Hepatocyte (in vitro differentiated cells): Measurements from ENCODE around the gene AGAP1. TPM values are rescaled to one million over a fixed set of nuclear protein-coding genes. Genes with fewer than 3 reads are reported as not detected.

Source experiments
- DNase-seq: peaks from one replicate; pipeline ENCODE4 v3.0.0-alpha.2; 2016; ENCODE audit warnings: low spot score
- H2AFZ ChIP-seq: fragments of 200-600 bp; sonication (generic); 2 replicates; pipeline ENCODE4 v1.6.0; 2016; ENCODE audit warnings: antibody characterized with exemption, mild to moderate bottlenecking
- H3K27ac ChIP-seq: fragments of 200-600 bp; sonication (generic); 2 replicates; pipeline ENCODE4 v1.5.1; 2016; ENCODE audit warnings: mild to moderate bottlenecking
- H3K27me3 ChIP-seq: fragments of 200-600 bp; sonication (generic); 2 replicates; pipeline ENCODE4 v1.6.1; 2016
- H3K36me3 ChIP-seq: fragments of 200-600 bp; sonication (generic); replicated peaks from 2 replicates; pipeline ENCODE4 v1.5.1; 2016; ENCODE audit warnings: low read depth; ENCODE audit not compliant: insufficient read depth
- H3K4me1 ChIP-seq: fragments of 200-600 bp; sonication (generic); 2 replicates; pipeline ENCODE4 v1.5.1; 2016; ENCODE audit warnings: mild to moderate bottlenecking, moderate library complexity; ENCODE audit not compliant: insufficient read depth
- H3K4me2 ChIP-seq: fragments of 200-600 bp; sonication (generic); 2 replicates; pipeline ENCODE4 v1.6.0; 2016
- H3K4me3 ChIP-seq: fragments of 200-600 bp; sonication (generic); 2 replicates; pipeline ENCODE4 v1.5.1; 2016; ENCODE audit warnings: mild to moderate bottlenecking
- H3K79me2 ChIP-seq: fragments of 200-600 bp; sonication (generic); 2 replicates; pipeline ENCODE4 v1.6.0; 2017; ENCODE audit warnings: mild to moderate bottlenecking
- H3K9me2 ChIP-seq: fragments of 200-600 bp; sonication (generic); replicated peaks from 2 replicates; pipeline ENCODE4 v1.6.0; 2017; ENCODE audit warnings: mild to moderate bottlenecking; ENCODE audit not compliant: insufficient read depth
- H3K9me3 ChIP-seq: fragments of 200-600 bp; sonication (generic); 2 replicates; pipeline ENCODE4 v1.5.1; 2016; ENCODE audit warnings: low read depth, mild to moderate bottlenecking
- H4K20me1 ChIP-seq: fragments of 200-600 bp; sonication (generic); 2 replicates; pipeline ENCODE4 v1.6.0; 2016; ENCODE audit warnings: mild to moderate bottlenecking; ENCODE audit not compliant: insufficient read depth, poor library complexity, severe bottlenecking
- CTCF ChIP-seq: fragments of 200-600 bp; sonication (generic); IDR thresholded peaks from 2 replicates; pipeline ENCODE4 v1.5.1; 2016; ENCODE audit warnings: antibody characterized with exemption, mild to moderate bottlenecking; ENCODE audit not compliant: poor library complexity
- EZH2 ChIP-seq: fragments of 200-600 bp; sonication (generic); IDR thresholded peaks from 2 replicates; pipeline ENCODE4 v1.6.1; 2016; ENCODE audit warnings: antibody characterized with exemption, mild to moderate bottlenecking, borderline replicate concordance
- EZH2phosphoT487 ChIP-seq: fragments of 200-600 bp; sonication (generic); IDR thresholded peaks from one replicate; pipeline ENCODE4 v1.6.1; 2018; ENCODE audit warnings: antibody characterized with exemption, mild to moderate bottlenecking, low read depth, moderate library complexity; ENCODE audit not compliant: unreplicated experiment, severe bottlenecking
- WGBS: methylation state at CpG from one replicate; pipeline ENCODE4 v1.1.6; 2016; ENCODE audit warnings: low lambda C conversion rate; ENCODE audit errors: missing lambda C conversion rate; 5-methylcytosine and 5-hydroxymethylcytosine counted together
- polyA plus RNA-seq: library from polyadenylated mRNA; unstranded; fragments of >200 nt; fragmentation: Nextera tagmentation; extraction: Ambion mirVana; gene quantifications from 2 replicates; pipeline ENCODE4 v1.2.1, GENCODE V29; 2016
- total RNA-seq: library from RNA; depleted of rRNA; stranded (reverse); fragments of >200 nt; gene quantifications from 2 replicates; pipeline ENCODE4 v1.2.3, GENCODE V29; 2014

AGAP1 gene
- total and polyA plus RNA-seq, 2 experiments from 2014 or later: 12.1 to 20.0 TPM

DNA sequence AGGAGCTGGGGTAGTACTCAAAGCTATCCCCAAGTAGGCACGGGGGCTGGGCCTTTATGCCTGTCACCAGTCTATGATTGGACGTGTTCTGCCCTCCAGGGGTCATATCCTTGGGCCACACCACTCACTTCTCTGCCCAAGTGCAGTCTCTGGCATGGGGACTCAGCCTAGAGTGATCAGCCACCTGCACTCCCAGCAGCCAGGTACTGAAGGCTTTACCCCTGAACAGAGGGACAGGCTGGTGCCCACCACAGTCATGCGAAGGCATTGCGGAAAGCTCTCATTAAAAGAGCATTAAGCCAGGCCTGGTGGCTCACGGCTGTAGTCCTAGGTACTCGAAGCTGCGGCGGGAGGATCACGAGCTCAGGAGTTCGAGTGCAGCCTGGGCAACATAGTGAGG, 199.4 kb downstream of the AGAP1 start:
- Histone ChIP-seq H3K27me3 (no peaks in the 10 kb centered on the region), H3K9me3 (no peaks in the 10 kb centered on the region), H3K4me2 (no peak overlapping the region), H4K20me1 (peaks cover 4% of the 10 kb centered on the region), H3K36me3 (no peaks in the 10 kb centered on the region), H2AFZ (no peak overlapping the region), H3K27ac (no peak overlapping the region), H3K79me2 (peaks cover 76% of the 10 kb centered on the region), H3K9me2 (no peaks in the 10 kb centered on the region), H3K4me3 (no peak overlapping the region), H3K4me1 (peaks cover 10% of the 10 kb centered on the region)
- TF ChIP-seq CTCF (no peak), EZH2phosphoT487 (no peak), EZH2 (no peak)
- WGBS: 96% methylated on average over 10 of the region's 10 CpGs
- no peak for DNase-seq

GRCh38 chr2:235694721-235695601, 201.1 kb downstream of the AGAP1 start:
- Histone ChIP-seq H4K20me1 (peaks cover 6% of the 10 kb centered on the region), H3K79me2 (peaks cover 77% of the 10 kb centered on the region), H3K9me2 (no peaks in the 10 kb centered on the region), H3K27ac (peak overlapping the region; percentile 10), H3K36me3 (no peaks in the 10 kb centered on the region), H3K4me2 (no peak overlapping the region), H3K27me3 (no peaks in the 10 kb centered on the region), H3K4me3 (no peak overlapping the region), H3K9me3 (no peaks in the 10 kb centered on the region), H3K4me1 (peaks cover 5% of the 10 kb centered on the region), H2AFZ (no peak overlapping the region)
- 65% methylated on average over 17 of the region's 17 CpGs for WGBS
- no peak for DNase-seq
- TF ChIP-seq CTCF (no peak), EZH2 (no peak)

- Histone ChIP-seq H3K27me3 (no peaks in the 10 kb centered on the region), H3K36me3 (no peaks in the 10 kb centered on the region), H3K79me2 (peaks cover 82% of the 10 kb centered on the region), H4K20me1 (peaks cover 6% of the 10 kb centered on the region), H3K4me2 (no peak overlapping the region), H3K27ac (peak overlapping the region; percentile 10), H3K4me3 (no peak overlapping the region), H2AFZ (no peak overlapping the region), H3K4me1 (peaks cover 1% of the 10 kb centered on the region), H3K9me3 (no peaks in the 10 kb centered on the region), H3K9me2 (no peaks in the 10 kb centered on the region)
- TF ChIP-seq EZH2: no peak
- no peak for TF ChIP-seq EZH2phosphoT487
- TF ChIP-seq CTCF: no peak
- DNase-seq: no peak
- WGBS: 91% methylated on average over 3 of the region's 3 CpGs
Observed at GRCh38 chr2:235695602-235695895, 201.7 kb downstream of the AGAP1 start.
